Vagina (tissue), 2 donors: ENCODE data around the gene REXO4.

Experiments
- CTCF ChIP-seq, 3 experiments: fragments of 450-650 bp in 2 of 3; fragments of 200-600 bp in 1 of 3; sonication (generic) in 1 of 3; IDR thresholded peaks; one replicate each; pipeline ENCODE4 v1.5.1; 2017 to 2019; ENCODE audit warnings: antibody characterized with exemption in 3 of 3, mild to moderate bottlenecking in 2 of 3, moderate library complexity in 2 of 3
- POLR2A ChIP-seq, 2 donors: fragments of 450-650 bp; IDR thresholded peaks; one replicate each; pipeline ENCODE4 v1.6.1; 2017; ENCODE audit warnings: antibody characterized with exemption in 2 of 2, mild to moderate bottlenecking in 2 of 2, moderate library complexity in 2 of 2
- POLR2AphosphoS5 ChIP-seq, 2 donors: sonication (generic); formaldehyde crosslinking; IDR thresholded peaks; one replicate each; pipeline ENCODE4 v1.9.0; 2017; ENCODE audit warnings: antibody characterized with exemption in 2 of 2, mild to moderate bottlenecking in 2 of 2, low read depth in 1 of 2; ENCODE audit not compliant: insufficient read depth in 1 of 2

DNA sequence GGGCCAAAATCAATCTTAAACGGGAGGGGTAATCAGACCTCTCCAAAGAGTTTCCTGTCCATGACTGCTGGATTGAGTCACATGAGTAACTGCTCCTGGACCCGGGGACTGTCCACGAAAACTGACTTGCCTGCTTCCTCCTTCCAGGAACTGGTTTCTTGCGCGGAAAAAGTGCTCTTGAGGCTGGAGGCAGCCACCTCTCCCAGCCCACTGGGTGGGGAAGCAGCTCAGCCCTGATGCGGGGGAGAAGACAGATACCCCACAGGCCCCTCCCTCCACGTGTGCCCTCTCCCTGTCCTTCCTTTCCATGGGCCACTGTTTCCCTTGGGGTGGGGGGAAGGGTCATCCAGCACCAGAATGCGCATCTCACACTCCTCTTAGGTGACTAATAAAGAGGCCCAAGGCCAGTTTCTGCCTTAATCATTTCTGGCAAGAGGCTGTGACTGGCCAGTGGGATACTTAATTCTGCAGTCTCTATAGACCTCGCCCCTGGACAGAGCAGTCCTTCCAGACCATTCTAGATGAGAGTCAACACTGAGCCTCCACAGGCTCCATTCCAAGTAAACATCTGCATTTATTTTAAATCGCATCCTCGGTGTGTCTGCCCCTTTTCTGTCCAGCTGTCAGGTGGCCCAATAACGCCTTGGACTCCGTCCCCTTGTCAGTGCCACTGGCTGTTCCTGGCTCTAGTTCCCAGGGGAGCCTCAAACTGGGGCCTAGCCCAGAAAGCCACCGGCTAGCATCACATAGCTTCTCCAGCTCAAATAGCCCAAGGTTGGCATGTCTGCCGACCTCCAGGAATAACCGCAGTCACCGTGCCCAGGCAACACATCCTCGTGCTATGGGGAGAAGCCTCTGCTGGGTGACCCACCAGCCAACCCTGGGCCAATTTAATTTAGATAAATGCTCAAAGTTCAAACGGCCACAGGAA is 12.0 kb downstream of the REXO4 start:
- TF ChIP-seq POLR2AphosphoS5 (IDR thresholded peaks at IDR 0.05; ENCODE audit: insufficient read depth in 1 of 2, low read depth in 1 of 2) (no peak), CTCF (IDR thresholded peaks at IDR 0.05) (no peak), POLR2A (IDR thresholded peaks at IDR 0.05) (no peak)
